ENCODE results near the gene FAM120B.

- TF ChIP-seq CTCF (IDR thresholded peaks at IDR 0.05; ENCODE audit: insufficient read depth, low read length) = no peak
- no peak for TF ChIP-seq POLR2AphosphoS5 (IDR thresholded peaks at IDR 0.05; ENCODE audit: low read depth)
Measured at GRCh38 chr6:170416959-170417606, 110.5 kb downstream of the FAM120B start.

All from HL-60 (cell line).